ENCODE measurements around the gene RNF2.
A peak's percentile ranks its signal among the peaks of the same experiment; 100 is the strongest.

RNF2 gene

DNA sequence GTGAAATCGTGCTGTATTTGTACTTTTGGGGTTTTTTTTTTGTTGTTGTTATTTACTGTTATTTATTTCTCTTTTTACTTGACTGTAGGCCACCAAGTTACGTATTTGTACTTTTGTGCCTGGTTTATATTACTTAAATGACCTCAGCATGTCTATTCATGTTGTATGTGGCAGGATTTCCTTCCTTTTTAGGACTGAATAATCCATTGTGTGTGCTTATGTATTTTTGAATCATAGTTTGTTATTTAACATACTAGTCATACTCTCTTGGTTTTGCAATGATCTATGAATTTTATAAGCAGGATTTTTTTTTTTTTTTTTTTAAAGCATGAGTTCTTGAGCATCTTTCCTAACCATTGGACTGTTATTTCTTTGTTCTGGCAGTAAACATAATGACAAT is 51.2 kb downstream of the RNF2 start:
- peak; percentile 8 for DNase-seq

DNA sequence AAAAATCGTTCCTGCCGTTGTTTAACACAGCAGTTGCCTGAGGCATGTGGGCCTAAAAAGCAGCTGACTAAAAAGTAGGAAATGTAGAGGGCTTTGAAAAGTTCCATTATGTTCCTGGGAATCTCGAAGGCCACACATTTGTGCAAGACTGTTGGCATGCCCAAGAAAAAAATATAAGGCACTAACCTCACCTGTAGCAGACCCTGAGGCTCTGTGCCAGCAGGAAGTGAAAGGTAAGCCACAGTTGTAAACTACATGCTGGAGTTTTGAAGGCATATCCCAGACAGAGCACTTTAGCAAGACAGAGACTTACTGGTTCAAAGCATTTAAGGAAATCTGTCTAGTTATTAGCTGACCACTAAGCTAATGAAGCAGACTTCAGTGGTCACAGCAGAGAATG is 58.7 kb downstream of the RNF2 start:
- no peak for DNase-seq

DNA sequence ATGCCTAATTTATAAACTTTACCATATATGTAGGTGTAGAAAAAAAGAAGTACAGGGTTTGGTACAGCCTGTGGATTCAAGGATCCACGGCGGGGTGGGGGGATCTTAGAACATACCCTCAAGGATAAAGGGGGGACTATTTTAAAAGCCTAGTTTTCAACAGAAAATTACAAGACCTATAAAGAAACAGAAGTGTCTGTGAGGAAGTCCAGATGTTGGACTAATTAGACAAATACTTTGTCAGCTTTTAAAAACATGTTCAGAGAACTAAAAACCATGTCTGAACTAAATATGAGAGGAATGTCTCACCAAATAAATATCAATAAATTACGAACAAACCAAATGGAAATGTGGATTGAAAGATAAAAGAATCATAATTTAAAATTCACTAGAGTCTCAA is 59.8 kb downstream of the RNF2 start:
- no peak for DNase-seq

DNA sequence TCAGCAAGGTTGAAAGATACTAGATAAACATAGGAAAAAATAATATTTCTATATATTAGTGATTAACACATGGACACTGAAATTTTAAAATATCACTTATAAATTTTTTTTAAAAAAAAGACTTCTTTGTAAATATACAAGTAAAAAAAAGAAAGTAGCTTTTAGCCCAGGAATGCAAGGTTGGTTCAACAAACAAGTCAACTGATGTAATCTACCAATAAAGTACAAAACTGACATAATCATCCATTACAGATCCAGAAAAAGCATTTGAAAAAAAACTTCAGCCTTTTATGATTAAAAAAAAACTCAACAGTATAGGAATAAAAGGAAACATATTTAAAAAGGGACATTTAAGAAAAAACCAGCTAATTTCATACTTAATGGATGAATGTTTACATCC is 63.0 kb downstream of the RNF2 start:
- no peak for DNase-seq

DNA sequence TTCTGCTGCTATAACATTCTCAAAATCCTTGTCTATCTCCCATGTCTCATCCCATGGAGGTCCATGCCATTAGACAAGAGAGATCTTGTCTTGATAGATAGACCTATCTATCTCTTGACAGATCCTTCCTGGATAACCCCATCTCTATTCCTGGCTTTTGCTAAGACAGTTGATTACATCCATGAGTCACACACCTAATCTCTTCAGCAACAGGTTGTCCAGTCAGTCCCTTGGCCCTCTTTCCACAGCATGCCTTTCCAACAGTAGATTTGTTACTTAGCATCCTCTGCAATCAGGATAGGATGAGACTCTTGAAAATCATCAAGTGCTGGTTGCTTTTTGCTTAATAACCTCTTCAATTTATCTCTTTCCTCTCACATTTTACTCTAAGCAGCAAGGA is 64.8 kb downstream of the RNF2 start:
- DNase-seq: no peak

DNA sequence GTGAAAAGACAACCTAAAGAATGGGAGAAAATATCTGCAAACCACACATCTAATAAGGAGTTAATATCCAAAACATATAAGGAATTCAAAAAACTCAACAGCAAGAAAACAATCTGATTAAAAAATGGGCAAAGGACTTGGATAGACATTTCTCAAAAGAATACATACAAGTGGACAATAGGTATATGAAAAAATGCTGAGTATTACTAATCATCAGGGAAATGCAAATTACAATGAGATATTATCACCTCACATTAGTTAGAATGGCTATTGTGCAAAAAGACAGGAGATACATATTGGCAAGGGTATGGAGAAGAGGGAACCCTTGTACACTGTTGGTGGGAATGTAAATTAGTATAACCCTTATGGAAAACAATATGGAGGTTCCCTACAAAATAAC is 66.5 kb downstream of the RNF2 start:
- no peak for DNase-seq

DNA sequence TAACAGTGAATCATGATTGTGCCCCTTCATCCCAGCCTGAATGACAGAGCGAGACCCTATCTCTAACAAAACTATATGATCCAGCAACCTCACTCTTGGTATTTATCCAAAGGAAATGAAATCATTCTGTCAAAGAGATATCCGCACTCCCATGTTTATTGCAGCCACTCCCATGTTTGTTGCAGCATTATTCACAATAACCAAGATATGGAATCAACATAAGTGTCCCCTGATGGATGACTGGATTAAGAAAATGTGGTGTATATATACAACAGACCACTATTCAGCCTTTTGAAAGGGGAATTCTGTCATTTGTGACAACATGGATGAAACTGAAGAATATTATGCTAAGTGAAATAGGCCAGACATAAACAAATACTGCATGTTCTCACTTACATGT is 67.0 kb downstream of the RNF2 start:
- DNase-seq: no peak

DNA sequence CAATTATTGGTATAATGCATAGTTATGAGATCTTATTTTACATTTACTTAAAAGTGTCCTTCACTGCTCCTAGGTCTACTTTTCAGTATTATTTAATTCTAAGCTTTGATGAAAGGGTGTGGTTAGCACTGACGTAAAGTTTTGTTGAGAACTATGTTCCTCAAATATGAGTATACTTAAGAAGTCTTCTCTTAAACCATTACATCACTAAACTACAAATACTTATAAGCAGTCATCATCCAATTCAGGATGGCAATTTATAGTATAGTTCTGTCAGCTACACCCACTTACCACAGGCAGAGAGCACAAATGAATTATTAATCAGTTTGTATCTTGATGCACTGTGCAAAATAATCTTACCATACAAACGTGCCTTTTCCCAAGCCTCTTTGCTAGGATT is 84.3 kb downstream of the RNF2 start:
- DNase-seq: no peak

DNA sequence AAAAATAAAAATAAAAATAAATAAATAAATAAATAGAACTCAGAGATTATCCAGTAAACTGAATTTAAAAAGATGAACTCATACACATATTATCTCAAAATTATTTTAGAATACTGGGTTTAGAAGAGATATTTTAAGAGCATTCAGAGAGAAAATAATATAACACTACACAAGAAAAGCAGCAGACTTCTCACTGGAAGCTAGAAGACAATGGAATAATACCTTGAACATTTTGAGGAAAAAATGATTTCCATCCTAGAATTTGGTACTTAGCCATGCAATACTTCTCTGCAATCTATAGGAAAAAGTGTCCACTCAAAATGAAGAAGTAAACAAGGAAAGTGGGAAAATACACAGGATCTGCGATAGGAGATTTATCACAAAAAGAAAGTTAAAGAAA is 87.2 kb downstream of the RNF2 start:
- no peak for DNase-seq

DNA sequence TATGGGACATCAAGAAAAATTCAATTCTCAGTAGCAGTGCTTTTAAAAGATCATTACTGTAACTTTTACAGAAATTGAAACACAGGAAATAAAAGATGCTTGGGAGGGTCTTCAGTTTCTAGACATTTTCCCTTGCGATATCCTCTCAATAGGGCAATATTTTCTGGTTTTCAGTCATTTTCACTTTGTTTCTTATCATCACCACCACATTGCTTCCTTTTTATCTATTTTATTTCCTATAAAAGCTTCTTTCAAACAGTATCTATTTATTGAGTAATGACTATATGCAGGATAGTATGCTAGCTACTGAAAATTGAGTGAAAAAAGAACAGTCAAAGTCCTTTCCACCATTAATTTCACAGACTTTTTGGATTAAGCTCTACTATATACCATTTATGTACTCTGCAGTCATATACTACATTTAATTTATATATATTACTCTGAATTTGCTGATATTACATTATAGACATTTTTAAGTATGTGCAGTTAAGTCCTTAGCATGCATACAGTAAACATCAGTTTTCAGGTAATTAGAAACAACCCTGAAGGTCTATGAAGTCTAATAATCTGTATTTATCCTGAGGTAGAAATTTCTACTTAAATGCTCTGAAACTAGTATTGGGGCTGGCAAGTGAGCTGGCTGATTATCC is 92.7 kb downstream of the RNF2 start:
- DNase-seq: no peak

DNA sequence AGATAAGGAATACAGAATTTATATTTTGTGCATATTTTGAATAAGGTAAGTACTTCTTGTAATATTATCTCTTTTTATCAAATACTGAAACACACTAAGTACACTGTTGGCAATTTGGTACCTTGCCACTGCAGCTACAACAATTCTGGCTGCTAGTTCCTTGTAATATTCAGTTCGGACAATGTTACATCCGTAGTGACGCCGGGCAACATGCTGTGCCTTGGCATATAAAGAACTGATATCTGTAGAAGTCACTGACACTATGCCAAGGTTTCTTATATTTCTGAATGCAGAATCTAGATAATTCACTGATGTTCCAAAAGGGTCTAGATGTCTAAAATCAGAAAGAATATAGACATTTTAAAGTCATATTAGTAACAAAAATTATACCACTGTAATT is 93.9 kb downstream of the RNF2 start:
- no peak for DNase-seq

DNA sequence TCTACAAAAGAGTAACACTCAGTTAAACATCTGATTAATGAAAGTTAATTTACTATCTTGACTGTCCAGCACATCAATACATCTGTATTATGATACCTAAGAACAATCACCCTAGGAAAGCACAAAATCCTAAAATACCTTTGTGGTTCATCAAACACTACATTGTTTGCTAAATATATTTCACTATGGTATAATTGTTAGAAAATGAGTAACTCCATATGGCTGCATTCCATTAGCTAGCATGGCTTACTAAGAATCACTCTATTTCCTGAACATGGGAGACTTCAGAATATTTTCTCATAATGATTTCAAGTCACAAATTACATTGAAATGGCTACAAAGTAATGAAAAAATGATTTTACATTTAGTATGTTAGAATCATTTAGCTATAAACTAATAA is 98.9 kb downstream of the RNF2 start:
- DNase-seq: peak; percentile 66

DNA sequence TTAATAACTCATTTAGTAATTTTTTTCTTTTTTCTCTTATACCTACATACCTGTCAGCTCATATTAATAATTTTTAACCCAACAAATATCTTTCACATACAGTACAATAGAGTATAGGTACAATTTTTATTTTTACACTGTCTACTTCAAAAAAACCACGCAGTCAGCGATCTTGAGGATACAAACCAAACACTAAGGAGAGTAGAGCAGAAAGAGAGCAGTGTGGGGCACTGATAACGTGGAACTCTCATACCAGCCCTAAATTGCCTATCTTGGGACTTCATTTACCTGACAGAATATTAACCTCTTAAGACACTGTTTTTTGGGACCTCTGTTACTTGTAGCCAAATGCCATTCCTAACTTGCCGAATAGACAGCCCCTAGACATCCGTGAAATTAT is 105.9 kb downstream of the RNF2 start:
- DNase-seq: no peak

Data from fibroblast of skin of back (primary cell).